GM18907 (cell line): ENCODE data around the gene ASCL4.
"Not testable (repeated sequence)": the region's sequence is repeated elsewhere in the genome, so short reads cannot be mapped to it uniquely, and the experiment has no call there.

Source experiments
- ATAC-seq: cut with Tn5 transposase; IDR thresholded peaks from one replicate; pipeline ENCODE4 v1.9.1; 2021; ENCODE audit warnings: mild to moderate bottlenecking, moderate library complexity; ENCODE audit not compliant: unreplicated experiment

ASCL4 gene, protein sequence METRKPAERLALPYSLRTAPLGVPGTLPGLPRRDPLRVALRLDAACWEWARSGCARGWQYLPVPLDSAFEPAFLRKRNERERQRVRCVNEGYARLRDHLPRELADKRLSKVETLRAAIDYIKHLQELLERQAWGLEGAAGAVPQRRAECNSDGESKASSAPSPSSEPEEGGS

GRCh38 chr12:107774349-107775029, at the start of gene ASCL4:
ASCL4 (plus strand) TSS chr12:107774704; CDS start chr12:107775219, 515 bp downstream.
- ATAC-seq, result no peak

DNA sequence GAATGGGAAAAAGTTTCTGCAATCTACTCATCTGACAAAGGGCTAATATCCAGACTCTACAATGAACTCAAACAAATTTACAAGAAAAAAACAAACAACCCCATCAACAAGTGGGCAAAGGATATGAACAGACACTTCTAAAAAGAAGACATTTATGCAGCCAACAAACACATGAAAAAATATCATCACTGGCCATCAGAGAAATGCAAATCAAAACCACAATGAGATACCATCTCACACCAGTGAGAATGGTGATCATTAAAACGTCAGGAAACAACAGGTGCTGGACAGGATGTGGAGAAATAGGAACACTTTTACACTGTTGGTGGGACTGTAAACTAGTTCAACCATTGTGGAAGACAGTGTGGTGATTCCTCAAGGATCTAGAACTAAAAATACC, 47.2 kb upstream of the ASCL4 start:
- ATAC-seq, result not testable (repeated sequence)

- ATAC-seq, result not testable (repeated sequence)
These were observed 46.8 kb upstream of the ASCL4 start for GRCh38 chr12:107727742-107728141.

- ATAC-seq, result no peak
These were observed 43.7 kb upstream of the ASCL4 start for GRCh38 chr12:107730618-107731341.

- ATAC-seq, result peak; percentile 56
These were observed 43.1 kb upstream of the ASCL4 start for GRCh38 chr12:107731366-107731765.

DNA sequence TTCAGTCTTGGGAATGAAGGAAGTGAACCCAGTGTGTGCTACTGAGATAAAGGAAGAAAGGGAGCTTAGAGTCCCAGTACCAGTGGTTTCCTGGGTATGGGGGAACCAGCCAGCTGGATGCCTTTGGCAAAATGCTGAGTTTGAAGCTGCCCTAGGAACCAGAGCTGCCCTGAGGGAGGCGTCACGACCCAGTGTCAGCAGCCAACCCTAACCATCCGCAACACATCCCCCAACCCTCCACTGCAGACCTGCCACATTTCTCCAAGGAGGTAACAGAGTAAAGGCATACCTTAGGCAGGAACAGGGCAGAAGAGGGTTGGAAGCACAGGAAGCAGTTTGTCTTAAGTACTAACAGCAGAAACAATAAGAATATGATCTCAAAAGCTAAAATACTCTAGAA, 42.1 kb upstream of the ASCL4 start:
- ATAC-seq, result no peak

GRCh38 chr12:107734139-107734538, 40.4 kb upstream of the ASCL4 start:
- ATAC-seq, result no peak

DNA sequence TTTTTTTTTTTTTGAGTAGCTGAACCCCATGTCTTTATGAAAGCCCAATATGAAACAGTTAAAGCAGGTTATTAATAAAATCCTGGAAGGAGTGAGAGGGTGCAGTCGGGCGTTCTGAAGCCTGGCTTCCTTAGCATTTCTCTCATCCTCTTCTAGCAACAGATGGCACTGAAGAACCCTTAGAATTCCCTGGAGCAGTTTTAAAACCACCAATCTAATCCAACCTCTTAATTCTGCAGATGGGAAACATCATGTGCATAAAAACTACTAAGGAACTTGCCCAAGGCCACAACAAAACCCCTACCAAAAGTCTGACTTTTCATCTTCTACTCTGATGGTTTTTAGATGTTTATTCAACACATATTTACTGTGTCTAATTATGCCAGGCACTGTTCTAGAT, 38.7 kb upstream of the ASCL4 start:
- no peak for ATAC-seq

GRCh38 chr12:107736914-107737313, 37.6 kb upstream of the ASCL4 start:
- peak; percentile 93 for ATAC-seq

DNA sequence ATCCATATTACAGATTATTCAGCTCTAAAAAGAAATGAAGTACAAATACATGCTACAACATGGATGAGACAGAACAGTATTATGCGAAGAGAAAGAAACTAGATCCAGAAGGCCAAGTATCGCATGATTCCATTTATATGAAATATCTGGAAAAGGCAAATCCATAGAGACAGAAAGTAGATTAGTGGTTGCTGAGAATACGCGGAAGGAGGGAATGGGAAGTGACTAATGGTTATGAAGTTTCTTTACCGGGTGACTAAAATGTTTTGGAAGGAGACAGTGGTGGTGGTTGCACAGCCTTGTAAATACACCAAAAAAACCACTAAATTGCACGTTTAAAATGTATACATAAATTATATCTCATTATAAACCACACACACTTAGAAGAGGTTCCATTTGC, 26.0 kb upstream of the ASCL4 start:
- ATAC-seq, result no peak

DNA sequence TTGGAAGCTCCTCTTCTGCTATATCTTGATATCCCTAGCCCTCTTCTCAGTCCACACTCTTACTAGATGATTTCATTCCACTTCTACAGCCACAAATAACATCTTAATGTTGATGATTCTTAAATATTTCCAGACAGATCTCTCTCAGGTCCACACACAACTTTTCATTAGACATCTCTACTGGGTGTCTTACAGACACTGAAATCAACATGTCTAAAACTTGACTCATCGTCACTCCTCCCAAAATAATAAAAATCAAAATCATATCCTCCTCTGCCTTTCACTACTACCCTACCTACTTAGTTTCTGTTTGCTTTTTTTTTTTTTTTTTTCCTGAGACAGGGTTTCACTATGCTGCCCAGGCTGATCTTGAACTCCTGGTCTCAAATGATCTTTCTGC, 25.4 kb upstream of the ASCL4 start:
- no peak for ATAC-seq

DNA sequence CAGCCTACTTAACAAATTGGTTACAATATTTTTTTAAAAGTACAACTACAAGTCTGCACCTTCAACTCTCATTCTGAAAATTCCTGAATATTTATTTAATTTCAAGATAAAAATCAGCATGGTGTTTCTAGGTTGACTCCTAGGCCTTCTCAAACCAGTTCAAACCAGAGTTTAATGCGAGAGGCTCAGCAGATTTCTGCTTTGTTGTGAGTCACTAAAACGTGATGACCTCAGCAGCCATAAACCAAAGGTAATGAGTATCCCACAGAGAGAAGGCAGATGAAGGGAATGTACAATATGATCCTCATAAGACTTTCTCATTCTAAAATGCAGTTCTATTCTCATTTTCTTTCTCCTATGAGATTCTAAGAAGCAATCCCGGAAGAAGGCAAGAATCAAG, 15.1 kb upstream of the ASCL4 start:
- ATAC-seq, result no peak

GRCh38 chr12:107760207-107760808, 14.2 kb upstream of the ASCL4 start:
- peak; percentile 35 for ATAC-seq

- peak; percentile 95 for ATAC-seq
These were observed 13.5 kb upstream of the ASCL4 start, which contains the start of gene PRDM4 for GRCh38 chr12:107760809-107761501. PRDM4 (minus strand) TSS chr12:107761137; CDS start chr12:107760515, 622 bp downstream.

DNA sequence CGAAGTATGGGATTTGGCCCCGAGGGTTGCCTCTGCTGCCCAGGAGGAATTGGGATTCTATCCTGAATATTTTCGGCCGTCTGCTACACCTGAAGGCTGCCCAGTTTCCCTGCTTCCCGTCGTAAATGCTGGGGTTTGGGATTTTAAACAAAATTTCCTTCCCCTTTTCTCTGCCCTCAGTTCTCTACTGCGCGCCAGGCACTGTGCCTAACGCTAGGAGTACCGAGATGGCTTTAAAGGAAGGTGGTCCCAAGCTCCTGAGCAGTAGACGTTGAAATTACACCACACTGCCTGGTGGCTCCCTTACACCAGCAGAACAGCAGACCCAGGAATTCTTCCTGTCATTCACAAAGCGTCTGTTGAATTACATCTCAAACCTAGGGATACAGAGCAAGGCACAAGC, 13.0 kb upstream of the ASCL4 start:
- peak; percentile 8 for ATAC-seq

GRCh38 chr12:107762874-107763273, 11.6 kb upstream of the ASCL4 start:
- no peak for ATAC-seq

DNA sequence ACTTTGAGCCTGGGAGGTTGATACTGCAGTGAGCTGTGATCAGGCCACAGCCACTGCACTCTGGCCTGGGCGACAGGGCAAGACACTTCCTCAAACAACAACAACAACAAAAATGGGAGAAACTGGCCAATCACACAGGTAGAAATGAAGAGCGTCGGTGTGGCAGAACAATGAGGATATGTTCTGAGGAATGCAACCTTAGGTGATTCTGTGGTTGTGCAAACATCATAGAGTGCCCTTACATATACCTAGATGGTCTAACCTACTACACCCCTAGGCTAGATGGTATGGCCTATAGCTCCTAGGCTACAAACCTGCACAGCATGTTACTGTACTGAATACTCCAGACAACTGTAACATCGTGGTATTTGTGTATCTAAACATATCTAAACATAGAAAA, 9.9 kb upstream of the ASCL4 start:
- ATAC-seq, result no peak

GRCh38 chr12:107765316-107765715, 9.2 kb upstream of the ASCL4 start:
- ATAC-seq, result no peak

GRCh38 chr12:107767466-107767865, 7.0 kb upstream of the ASCL4 start:
- ATAC-seq, result no peak

DNA sequence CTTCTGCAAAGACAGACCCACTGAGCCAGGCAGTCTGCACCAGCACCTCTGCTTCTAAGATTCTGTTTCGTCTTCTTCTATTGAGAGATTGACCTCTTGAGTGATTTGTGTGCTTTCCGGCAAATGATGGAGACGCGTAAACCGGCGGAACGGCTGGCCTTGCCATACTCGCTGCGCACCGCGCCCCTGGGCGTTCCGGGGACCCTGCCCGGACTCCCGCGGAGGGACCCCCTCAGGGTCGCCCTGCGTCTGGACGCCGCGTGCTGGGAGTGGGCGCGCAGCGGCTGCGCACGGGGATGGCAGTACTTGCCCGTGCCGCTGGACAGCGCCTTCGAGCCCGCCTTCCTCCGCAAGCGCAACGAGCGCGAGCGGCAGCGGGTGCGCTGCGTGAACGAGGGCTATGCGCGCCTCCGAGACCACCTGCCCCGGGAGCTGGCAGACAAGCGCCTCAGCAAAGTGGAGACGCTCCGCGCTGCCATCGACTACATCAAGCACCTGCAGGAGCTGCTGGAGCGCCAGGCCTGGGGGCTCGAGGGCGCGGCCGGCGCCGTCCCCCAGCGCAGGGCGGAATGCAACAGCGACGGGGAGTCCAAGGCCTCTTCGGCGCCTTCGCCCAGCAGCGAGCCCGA, 703 bp downstream of the ASCL4 start:
- no peak for ATAC-seq

- no peak for ATAC-seq
These were observed 1.7 kb downstream of the ASCL4 start for GRCh38 chr12:107776171-107776570.
